Astrocyte of the spinal cord (primary cell): ENCODE measurements around the gene ABCA8.
"Not testable (repeated sequence)": the region's sequence is repeated elsewhere in the genome, so short reads cannot be mapped to it uniquely, and the experiment has no call there.

ENCODE experiments used
- DNase-seq: peaks from one replicate; pipeline ENCODE4 v3.0.0; 2011; ENCODE audit warnings: low read depth, low spot score
- H3K4me3 ChIP-seq: 2 replicates; pipeline ENCODE4 v1.5.1; 2011; ENCODE audit warnings: low read depth, mild to moderate bottlenecking, low read length, moderate library complexity
- in situ Hi-C: cut with HindIII; loops from 2 replicates; pipeline ENCODE4 v1.10.0; 2017; ENCODE audit warnings: low sequenced_read_pairs
- TF ChIP-seq, protein P1 (sequence below): IDR thresholded peaks from 2 replicates; pipeline ENCODE4 v1.5.1; 2012; ENCODE audit warnings: low read depth, mild to moderate bottlenecking, low read length, inconsistent platforms

Gene ABCA8, protein sequence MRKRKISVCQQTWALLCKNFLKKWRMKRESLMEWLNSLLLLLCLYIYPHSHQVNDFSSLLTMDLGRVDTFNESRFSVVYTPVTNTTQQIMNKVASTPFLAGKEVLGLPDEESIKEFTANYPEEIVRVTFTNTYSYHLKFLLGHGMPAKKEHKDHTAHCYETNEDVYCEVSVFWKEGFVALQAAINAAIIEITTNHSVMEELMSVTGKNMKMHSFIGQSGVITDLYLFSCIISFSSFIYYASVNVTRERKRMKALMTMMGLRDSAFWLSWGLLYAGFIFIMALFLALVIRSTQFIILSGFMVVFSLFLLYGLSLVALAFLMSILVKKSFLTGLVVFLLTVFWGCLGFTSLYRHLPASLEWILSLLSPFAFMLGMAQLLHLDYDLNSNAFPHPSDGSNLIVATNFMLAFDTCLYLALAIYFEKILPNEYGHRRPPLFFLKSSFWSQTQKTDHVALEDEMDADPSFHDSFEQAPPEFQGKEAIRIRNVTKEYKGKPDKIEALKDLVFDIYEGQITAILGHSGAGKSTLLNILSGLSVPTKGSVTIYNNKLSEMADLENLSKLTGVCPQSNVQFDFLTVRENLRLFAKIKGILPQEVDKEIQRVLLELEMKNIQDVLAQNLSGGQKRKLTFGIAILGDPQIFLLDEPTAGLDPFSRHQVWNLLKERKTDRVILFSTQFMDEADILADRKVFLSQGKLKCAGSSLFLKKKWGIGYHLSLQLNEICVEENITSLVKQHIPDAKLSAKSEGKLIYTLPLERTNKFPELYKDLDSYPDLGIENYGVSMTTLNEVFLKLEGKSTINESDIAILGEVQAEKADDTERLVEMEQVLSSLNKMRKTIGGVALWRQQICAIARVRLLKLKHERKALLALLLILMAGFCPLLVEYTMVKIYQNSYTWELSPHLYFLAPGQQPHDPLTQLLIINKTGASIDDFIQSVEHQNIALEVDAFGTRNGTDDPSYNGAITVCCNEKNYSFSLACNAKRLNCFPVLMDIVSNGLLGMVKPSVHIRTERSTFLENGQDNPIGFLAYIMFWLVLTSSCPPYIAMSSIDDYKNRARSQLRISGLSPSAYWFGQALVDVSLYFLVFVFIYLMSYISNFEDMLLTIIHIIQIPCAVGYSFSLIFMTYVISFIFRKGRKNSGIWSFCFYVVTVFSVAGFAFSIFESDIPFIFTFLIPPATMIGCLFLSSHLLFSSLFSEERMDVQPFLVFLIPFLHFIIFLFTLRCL (N-terminal part only)

DNA sequence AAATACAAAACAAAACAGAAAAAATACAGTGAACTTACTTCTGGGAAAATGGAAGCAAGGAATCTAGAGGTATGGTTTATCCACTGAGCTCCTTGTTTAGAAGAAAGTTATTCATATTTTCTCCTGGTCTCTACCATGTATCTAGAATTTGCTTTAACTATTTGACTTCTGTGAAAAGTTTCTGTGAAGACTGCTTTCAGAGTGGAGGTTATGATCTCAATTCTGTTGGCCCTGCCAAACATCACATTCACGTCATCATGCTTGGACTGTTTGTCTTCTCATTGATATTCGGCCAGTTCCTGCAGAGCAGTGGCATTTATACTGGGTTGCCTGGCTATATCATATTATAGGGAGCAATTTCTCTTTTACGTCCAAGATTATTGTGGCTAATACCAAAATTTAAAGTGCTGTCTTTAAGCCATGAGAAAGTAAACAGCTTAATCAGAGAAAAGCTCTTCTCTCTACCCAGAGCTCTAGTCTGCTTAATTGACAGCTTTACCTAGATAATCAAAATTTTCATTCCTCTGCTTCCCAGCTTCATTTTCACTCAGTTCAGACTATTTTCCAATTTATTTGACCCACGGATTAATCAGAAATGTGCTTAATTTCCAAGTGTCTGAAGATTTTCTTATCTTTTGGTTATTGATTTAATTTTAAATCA lies at the start of gene ABCA8:
Gene ABCA8 (minus strand): TSS at position 212 of the 661 bp plus-strand sequence. CDS start 13,358 bp downstream, outside the sequence.
- TF ChIP-seq, protein P1, sequence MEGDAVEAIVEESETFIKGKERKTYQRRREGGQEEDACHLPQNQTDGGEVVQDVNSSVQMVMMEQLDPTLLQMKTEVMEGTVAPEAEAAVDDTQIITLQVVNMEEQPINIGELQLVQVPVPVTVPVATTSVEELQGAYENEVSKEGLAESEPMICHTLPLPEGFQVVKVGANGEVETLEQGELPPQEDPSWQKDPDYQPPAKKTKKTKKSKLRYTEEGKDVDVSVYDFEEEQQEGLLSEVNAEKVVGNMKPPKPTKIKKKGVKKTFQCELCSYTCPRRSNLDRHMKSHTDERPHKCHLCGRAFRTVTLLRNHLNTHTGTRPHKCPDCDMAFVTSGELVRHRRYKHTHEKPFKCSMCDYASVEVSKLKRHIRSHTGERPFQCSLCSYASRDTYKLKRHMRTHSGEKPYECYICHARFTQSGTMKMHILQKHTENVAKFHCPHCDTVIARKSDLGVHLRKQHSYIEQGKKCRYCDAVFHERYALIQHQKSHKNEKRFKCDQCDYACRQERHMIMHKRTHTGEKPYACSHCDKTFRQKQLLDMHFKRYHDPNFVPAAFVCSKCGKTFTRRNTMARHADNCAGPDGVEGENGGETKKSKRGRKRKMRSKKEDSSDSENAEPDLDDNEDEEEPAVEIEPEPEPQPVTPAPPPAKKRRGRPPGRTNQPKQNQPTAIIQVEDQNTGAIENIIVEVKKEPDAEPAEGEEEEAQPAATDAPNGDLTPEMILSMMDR: no peak
- in situ Hi-C loops: no loop called here
- peak; percentile 80 for DNase-seq
- peak within 1 kb of the TSS; percentile 36 for H3K4me3 ChIP-seq

DNA sequence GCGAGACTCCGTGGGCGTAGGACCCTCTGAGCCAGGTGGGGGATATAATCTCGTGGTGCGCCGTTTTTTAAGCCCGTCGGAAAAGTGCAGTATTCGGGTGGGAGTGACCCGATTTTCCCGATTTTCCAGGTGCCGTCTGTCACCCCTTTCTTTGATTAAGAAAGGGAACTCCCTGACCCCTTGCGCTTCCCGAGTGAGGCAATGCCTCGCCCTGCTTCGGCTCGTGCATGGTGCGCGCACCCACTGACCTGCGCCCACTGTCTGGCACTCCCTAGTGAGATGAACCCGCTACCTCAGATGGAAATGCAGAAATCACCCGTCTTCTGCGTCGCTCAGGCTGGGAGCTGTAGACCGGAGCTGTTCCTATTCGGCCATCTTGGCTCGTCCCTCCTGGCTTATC lies 49.6 kb upstream of the ABCA8 start:
- H3K4me3 ChIP-seq, DNase-seq, in situ Hi-C loops: not testable (repeated sequence)

DNA sequence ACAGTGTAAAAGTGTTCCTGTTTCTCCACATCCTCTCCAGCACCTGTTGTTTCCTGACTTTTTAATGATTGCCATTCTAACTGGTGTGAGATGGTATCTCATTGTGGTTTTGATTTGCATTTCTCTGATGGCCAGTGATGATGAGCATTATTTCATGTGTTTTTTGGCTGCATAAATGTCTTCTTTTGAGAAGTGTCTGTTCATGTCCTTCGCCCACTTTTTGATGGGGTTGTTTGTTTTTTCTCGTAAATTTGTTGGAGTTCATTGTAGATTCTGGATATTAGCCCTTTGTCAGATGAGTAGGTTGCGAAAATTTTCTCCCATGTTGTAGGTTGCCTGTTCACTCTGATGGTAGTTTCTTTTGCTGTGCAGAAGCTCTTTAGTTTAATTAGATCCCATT lies 44.6 kb upstream of the ABCA8 start:
- DNase-seq, H3K4me3 ChIP-seq, in situ Hi-C loops: not testable (repeated sequence)

DNA sequence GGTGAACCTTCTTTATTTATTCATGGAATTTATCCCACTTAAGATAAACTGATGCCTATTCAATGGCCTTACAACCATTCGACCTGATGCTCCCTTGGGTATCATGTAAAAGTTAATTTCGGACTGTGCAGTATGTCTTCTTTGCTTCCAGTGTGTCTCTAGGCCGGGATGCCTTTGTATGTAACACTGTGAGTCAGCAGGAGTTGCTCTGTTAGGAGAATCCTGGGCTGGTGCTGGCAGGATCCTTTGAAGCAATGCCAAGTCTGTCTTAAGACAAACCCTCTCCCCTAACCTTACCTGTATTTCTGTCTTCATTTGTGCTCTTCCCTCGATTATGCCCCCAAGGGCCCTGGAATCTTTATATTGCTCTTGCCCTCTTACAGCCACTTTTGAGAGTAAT lies 37.9 kb upstream of the ABCA8 start:
- in situ Hi-C loops: no loop called here
- TF ChIP-seq, protein P1: no peak
- H3K4me3 ChIP-seq: no peak overlapping the region
- DNase-seq: peak; percentile 40

DNA sequence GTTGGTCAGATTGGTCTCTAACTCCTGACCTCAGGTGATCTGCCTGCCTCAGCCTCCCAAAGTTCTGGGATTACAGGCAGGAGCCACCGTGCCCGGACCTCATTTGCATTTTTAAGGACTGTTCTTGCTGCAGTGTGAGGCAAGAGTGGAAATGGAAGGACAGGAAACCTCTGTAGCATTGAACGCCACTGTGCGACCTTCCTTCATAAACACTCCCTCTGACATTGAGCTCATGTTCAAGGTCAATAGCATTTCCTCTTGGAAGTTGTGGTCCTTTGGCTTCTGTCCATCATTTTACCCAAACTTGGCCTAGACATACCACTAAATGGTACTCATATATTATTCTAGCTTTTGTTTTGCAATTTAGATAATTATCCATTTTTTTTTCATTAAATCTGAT lies 32.8 kb upstream of the ABCA8 start:
- no peak overlapping the region for H3K4me3 ChIP-seq
- TF ChIP-seq, protein P1: no peak
- in situ Hi-C loops: no loop called here
- no peak for DNase-seq

DNA sequence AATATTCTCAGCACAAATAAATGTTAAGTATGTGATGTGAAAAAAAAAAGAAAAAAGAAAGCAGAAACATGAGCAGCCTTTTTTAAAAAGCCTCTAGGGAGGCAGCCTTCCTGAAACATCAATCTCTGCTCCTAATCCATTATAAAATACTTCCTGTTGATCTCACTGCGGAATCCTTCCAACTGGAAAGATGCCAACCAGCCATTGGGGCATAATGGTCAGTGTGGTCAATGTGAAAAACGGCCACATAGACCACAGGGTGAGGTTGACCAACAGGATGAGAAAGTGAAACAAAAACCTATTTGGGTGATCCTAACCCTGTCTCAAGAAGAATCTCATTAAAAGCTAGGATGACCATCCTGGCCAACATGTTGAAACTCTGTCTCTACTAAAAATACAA lies 26.1 kb upstream of the ABCA8 start:
- TF ChIP-seq, protein P1: no peak
- DNase-seq: peak; percentile 85
- in situ Hi-C loops: no loop called here
- no peak overlapping the region for H3K4me3 ChIP-seq
